ES-I3 (cell line): Measurements from ENCODE around the gene SMC1B.
"Not testable (repeated sequence)": the region's sequence is repeated elsewhere in the genome, so short reads cannot be mapped to it uniquely, and the experiment has no call there.

Source experiments
- H3K36me3 ChIP-seq: 2 replicates; pipeline ENCODE4 v1.6.1; 2013; ENCODE audit warnings: mild to moderate bottlenecking, low read length, control low read depth, moderate library complexity; ENCODE audit not compliant: insufficient read depth
- H3K4me1 ChIP-seq: 2 replicates; pipeline ENCODE4 v1.6.1; 2013; ENCODE audit warnings: mild to moderate bottlenecking, control low read depth, low read length; ENCODE audit not compliant: insufficient read depth
- H3K9ac ChIP-seq: 2 replicates; pipeline ENCODE4 v1.6.1; 2013; ENCODE audit warnings: low read depth, mild to moderate bottlenecking, low read length, moderate library complexity
- H3K9me3 ChIP-seq: 2 replicates; pipeline ENCODE4 v1.6.1; 2013; ENCODE audit warnings: mild to moderate bottlenecking, low read length, moderate library complexity; ENCODE audit not compliant: control insufficient read depth, insufficient read depth

Gene SMC1B

GRCh38 chr22:45450101-45450785 lies 36.8 kb upstream of the SMC1B start:
- Histone ChIP-seq H3K4me1 (no peaks in the 10 kb centered on the region), H3K36me3 (no peaks in the 10 kb centered on the region), H3K9me3 (no peaks in the 10 kb centered on the region), H3K9ac (no peak overlapping the region)

DNA sequence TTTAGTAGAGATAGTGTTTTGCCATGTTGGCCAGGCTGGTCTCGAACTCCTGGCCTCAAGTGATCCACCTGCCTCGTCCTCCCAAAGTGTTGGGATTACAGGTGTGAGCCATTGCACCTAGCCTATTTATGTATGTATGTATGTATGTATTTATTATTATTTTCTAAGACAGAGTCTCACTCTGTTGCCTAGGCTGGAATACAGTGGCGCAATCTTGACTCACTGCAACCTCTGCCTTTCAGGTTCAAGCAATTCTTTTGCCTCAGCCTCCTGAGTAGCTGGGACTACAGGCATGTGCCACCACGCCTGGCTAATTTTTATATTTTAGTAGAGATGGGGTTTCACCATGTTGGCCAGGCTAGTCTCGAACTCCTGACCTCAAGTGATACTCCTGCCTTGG lies 36.0 kb upstream of the SMC1B start:
- H3K9me3 ChIP-seq, H3K9ac ChIP-seq, H3K36me3 ChIP-seq, H3K4me1 ChIP-seq: not testable (repeated sequence)

- Histone ChIP-seq H3K9ac (no peak overlapping the region), H3K4me1 (no peaks in the 10 kb centered on the region; the same call in 1 of the 2 replicates), H3K9me3 (no peaks in the 10 kb centered on the region), H3K36me3 (no peaks in the 10 kb centered on the region)
Observed at GRCh38 chr22:45448431-45448830, 35.0 kb upstream of the SMC1B start.

- H3K4me1 ChIP-seq, H3K9ac ChIP-seq, H3K36me3 ChIP-seq, H3K9me3 ChIP-seq: not testable (repeated sequence)
Observed at GRCh38 chr22:45447596-45447995, 34.2 kb upstream of the SMC1B start.

DNA sequence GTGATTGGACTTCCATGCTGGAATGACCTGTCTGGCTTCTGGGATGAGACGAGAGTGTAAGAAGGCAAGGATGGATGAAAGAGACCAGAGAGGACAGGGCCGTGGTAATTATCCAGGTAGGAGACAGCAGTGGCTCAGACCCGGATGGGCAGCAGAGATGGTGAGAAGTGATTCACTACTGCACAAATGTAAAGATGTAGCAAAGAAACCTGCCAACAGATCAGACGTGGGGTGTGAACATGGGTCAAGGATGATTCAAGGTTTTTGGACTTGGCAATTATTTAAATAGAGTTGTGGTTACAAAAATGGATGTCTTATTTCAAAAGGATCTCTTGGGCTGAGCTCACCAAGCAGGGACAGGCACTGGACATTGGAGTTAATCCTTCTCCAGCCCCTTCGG lies 32.8 kb upstream of the SMC1B start:
- Histone ChIP-seq H3K36me3 (no peaks in the 10 kb centered on the region), H3K9me3 (no peaks in the 10 kb centered on the region), H3K4me1 (no peaks in the 10 kb centered on the region; the same call in 1 of the 2 replicates), H3K9ac (no peak overlapping the region)

DNA sequence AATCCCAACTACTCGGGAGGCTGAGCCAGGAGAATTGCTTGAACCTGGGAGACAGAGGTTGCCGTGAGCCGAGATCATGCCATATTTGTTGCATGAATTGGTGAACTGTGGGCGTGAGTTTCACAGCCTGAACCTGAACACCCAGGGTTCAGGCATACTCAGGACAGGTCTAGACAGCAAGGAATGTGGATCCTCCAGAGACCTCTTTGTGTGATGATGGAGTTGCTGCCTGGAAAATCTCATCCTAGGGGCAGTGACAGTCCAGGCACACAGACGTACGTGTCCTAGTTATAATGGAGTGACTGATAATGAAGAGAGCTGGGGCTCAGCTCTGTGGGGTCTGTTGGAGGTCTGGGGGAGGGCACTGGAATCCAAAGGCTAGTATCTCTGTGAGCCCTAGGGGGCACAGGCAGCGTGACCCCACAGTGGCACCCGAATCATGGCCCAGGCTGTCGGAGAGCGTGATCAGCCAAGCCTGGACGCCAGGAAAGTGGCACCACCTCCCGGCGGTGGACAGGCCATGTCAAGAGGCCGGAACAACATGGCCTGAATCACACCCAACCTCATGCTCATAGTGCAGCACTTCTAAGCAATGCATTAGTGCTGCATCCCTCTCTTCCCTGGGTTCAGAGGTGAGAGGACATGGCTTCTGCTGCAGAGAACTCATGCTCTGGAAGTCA lies 31.8 kb upstream of the SMC1B start:
- H3K9ac ChIP-seq = no peak overlapping the region
- no peaks in the 10 kb centered on the region for H3K9me3 ChIP-seq
- no peaks in the 10 kb centered on the region; the same call in 1 of the 2 replicates for H3K4me1 ChIP-seq
- H3K36me3 ChIP-seq = no peaks in the 10 kb centered on the region

GRCh38 chr22:45444168-45444567 lies 30.8 kb upstream of the SMC1B start:
- H3K36me3 ChIP-seq = no peaks in the 10 kb centered on the region
- H3K9me3 ChIP-seq = no peaks in the 10 kb centered on the region
- H3K4me1 ChIP-seq = no peaks in the 10 kb centered on the region; the same call in 1 of the 2 replicates
- no peak overlapping the region for H3K9ac ChIP-seq

DNA sequence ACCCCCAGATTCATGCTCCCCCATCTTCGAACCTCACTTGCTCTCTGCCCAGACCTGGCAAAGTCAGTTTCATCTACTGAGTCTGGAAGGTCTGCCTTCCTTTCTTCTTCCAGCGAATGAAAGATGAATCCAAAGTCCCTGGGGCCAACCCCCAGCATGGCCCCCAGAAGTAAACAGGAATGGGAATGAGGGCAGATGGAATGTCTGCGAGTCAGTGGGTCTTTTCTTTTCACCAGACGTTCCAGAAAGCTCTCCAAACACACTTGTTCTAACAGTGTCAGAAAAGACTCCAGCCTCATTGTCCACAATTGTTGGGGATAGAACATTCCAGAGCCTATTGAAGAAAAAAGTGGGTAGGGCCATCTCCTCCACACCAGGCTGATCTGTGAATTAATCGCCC lies 28.7 kb upstream of the SMC1B start:
- H3K36me3 ChIP-seq = no peaks in the 10 kb centered on the region
- H3K9me3 ChIP-seq = no peaks in the 10 kb centered on the region
- no peak overlapping the region for H3K9ac ChIP-seq
- no peaks in the 10 kb centered on the region; the same call in 1 of the 2 replicates for H3K4me1 ChIP-seq

GRCh38 chr22:45441138-45441537 lies 27.7 kb upstream of the SMC1B start:
- Histone ChIP-seq H3K9ac (no peak overlapping the region), H3K36me3 (no peaks in the 10 kb centered on the region), H3K4me1 (no peaks in the 10 kb centered on the region; the same call in 1 of the 2 replicates), H3K9me3 (no peaks in the 10 kb centered on the region)

DNA sequence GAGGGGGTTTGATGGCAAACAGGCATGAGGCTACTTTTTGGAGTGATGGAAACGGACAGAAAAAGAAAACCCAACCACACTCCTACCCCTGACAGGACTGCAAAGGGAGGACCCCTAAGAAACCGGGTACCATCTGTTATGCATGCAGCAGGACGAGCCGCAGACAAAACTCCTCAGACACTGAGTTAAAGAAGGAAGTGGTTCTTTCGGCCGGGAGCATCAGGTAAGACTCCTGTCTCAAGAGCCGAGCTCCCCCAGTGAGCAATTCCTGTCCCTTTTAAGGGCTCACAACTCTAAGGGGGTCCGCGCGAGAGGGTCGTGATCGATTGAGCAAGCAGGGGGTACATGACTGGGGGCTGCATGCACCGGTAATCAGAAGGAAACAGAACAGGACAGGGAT lies 27.3 kb upstream of the SMC1B start:
- not testable (repeated sequence) for H3K36me3 ChIP-seq, H3K9ac ChIP-seq, H3K4me1 ChIP-seq, H3K9me3 ChIP-seq

DNA sequence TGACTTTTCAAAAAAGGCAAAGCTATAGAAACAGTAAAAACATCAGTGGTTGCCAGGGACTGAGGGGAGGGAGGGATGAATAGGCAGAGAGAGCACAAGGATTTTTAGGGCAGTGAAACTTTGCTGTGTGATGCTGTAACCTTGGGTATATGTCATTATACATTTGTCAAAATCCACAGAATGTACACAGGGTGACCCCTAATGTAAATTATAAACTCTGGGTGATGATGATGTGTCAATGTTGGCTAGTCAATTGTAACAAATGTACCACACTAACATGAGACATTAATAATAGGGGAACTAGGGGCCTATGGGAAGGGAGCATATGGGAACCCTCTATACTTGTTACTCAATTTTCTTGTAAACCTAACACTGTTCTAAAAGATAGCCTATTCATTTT lies 24.9 kb upstream of the SMC1B start:
- no peak overlapping the region for H3K9ac ChIP-seq
- no peaks in the 10 kb centered on the region for H3K36me3 ChIP-seq
- H3K4me1 ChIP-seq = 0 out of 2 replicates have a peak, but pooled peaks cover 3% of the 10 kb centered on the region
- H3K9me3 ChIP-seq = no peaks in the 10 kb centered on the region

DNA sequence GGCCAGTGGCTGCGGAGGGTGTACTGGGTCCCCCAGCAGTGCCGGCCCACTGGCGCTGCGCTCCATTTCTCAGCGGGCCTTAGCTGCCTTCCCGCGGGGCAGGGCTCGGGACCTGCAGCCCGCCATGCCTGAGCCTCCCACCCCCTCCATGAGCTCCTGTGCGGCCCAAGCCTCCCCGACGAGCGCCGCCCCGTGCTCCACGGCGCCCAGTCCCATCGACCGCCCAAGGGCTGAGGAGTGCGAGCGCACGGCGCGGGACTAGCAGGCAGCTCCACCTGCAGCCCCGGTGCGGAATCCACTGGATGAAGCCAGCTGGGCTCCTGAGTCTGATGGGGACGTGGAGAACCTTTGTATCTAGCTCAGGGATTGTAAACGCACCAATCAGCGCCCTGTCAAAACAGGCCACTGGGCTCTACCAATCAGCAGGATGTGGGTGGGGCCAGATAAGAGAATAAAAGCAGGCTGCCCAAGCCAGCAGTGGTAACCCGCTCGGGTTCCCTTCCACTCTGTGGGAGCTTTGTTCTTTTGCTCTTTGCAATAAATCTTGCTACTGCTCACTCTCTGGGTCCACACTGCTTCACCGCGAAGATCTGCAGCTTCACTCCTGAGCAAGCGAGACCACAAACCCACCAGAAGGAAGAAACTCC lies 23.6 kb upstream of the SMC1B start:
- H3K9ac ChIP-seq, H3K4me1 ChIP-seq, H3K9me3 ChIP-seq, H3K36me3 ChIP-seq: not testable (repeated sequence)

DNA sequence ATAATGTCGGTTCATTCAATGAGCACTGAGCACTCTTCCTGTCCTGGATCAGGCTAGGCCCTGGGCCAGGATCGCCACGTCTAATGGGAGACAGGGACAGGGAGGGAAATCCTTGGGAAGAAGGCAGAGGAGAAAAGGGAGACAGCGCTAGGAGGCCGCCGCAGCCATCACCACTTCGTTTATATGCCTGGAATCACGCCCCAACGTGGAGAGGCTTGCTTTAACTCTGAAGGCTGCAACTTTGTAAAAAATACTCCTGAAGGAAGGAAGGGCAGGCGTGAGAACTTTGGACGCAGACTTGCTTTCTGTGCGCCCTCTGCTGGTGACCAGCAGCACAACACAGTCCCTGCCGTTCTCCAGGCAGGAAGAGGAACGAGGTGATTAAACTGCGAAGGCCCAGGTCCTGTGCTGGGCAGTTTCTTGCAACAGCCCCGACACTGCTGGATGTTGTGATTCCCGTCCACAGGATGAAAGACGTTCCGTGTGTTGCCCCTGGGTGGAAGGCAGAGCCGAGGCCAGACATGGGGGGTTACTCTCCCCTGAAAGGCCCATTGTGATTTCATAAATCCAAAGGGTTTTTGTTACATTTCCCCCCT lies 22.2 kb upstream of the SMC1B start:
- H3K4me1 ChIP-seq = 0 out of 2 replicates have a peak, but pooled peaks cover 3% of the 10 kb centered on the region
- H3K36me3 ChIP-seq = no peaks in the 10 kb centered on the region
- no peaks in the 10 kb centered on the region for H3K9me3 ChIP-seq
- H3K9ac ChIP-seq = no peak overlapping the region

DNA sequence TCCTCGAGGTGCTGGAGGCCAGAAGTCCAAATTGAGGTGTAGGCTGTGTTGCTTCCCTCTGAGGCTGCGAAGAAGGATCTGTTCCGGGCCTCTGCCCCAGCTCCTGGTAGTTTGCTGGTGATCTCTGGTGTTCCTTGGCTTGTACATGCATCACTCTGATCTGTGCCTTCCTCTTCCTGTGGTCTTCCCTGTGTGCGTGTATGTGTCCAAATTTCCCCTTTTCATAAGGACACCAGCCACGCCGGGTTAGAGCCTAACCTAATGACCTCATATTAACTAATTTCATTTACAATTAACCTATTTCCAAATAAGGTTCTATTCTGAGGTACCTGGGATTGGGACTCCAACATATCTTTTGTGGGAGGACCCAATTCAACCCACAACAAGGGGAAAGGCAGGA lies 21.6 kb upstream of the SMC1B start:
- H3K9me3 ChIP-seq = no peaks in the 10 kb centered on the region
- H3K36me3 ChIP-seq = no peaks in the 10 kb centered on the region
- H3K4me1 ChIP-seq = 0 out of 2 replicates have a peak, but pooled peaks cover 3% of the 10 kb centered on the region
- no peak overlapping the region for H3K9ac ChIP-seq
